ENCODE results near the gene FGD5. TPM values are rescaled to one million over a fixed set of nuclear protein-coding genes. Genes with fewer than 3 reads are reported as not detected.

The FGD5 gene
- total RNA-seq, 1 donor from 2014 or later: 112 TPM

DNA sequence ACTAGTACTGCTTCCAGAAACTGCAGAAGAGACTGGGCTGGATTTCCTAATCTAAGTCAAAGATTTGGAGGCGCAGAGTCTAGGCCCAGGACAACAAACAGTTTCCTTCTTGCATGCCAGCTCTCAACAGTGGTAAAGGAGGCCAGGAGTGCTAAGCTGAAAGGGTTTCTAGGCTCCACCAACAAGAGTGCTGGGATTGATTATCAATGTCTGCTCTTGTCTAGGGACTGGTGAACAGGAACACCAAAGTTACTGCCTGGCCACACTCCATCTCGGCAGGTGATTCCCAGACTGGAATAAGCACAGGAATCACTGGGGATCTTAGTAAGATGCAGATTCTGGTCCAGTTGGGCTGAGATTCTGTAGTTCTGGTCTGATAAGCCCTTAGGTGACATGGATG lies 22.8 kb upstream of the FGD5 start:
- intact Hi-C loops (cut with DNase I): no loop called here
- Histone ChIP-seq H3K4me3 (no peak overlapping the region), H3K27ac (no peak overlapping the region), H3K36me3 (no peaks in the 10 kb centered on the region), H3K9me3 (no peaks in the 10 kb centered on the region), H3K4me1 (peaks cover 0 to 2% of the 10 kb centered on the region in 2 donors), H3K27me3 (no peaks in the 10 kb centered on the region)
- no peak for DNase-seq (ENCODE audit: low spot score in 2 of 2)
- TF ChIP-seq, protein P1, sequence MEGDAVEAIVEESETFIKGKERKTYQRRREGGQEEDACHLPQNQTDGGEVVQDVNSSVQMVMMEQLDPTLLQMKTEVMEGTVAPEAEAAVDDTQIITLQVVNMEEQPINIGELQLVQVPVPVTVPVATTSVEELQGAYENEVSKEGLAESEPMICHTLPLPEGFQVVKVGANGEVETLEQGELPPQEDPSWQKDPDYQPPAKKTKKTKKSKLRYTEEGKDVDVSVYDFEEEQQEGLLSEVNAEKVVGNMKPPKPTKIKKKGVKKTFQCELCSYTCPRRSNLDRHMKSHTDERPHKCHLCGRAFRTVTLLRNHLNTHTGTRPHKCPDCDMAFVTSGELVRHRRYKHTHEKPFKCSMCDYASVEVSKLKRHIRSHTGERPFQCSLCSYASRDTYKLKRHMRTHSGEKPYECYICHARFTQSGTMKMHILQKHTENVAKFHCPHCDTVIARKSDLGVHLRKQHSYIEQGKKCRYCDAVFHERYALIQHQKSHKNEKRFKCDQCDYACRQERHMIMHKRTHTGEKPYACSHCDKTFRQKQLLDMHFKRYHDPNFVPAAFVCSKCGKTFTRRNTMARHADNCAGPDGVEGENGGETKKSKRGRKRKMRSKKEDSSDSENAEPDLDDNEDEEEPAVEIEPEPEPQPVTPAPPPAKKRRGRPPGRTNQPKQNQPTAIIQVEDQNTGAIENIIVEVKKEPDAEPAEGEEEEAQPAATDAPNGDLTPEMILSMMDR (IDR thresholded peaks at IDR 0.05): no peak

DNA sequence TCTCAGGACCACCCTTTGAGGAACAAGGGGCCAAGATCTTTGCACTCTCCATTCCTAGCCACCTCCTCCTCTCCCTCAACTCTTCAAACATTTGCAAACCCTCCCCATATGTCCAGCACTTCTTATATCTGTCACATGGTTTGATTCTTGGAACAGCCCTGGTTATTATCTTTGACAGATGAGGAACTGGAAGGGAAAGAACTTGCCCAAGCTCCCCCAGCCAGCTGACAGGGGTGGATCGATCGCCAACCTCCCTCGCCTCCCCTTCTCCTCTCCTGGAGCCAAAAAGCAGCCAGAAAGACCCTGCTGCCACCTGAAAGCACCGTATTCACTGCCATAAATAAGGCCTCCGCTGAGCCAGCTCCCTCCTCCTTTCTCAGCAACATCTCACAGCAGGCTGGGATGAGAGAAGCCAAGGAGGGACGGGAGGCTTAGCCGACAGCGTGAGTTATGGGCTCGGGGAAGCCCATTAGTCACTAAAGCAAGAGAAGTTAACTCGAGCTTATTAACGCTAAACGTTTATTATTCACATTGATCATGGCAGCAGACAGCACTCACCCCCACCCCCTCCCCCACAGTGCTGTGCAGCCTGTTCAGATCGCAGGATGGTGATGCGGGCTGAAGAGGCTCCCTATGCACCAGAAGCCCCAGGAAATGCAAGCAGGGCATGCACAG lies 22.2 kb upstream of the FGD5 start:
- no peak for DNase-seq (ENCODE audit: low spot score in 2 of 2)
- TF ChIP-seq, protein P1 (IDR thresholded peaks at IDR 0.05): no peak
- H3K36me3 ChIP-seq: no peaks in the 10 kb centered on the region
- H3K4me1 ChIP-seq: peaks cover 0 to 2% of the 10 kb centered on the region in 2 donors
- no peak overlapping the region for H3K27ac ChIP-seq
- H3K27me3 ChIP-seq: no peaks in the 10 kb centered on the region
- H3K4me3 ChIP-seq: no peak overlapping the region
- intact Hi-C loops (cut with DNase I): no loop called here
- no peaks in the 10 kb centered on the region for H3K9me3 ChIP-seq

DNA sequence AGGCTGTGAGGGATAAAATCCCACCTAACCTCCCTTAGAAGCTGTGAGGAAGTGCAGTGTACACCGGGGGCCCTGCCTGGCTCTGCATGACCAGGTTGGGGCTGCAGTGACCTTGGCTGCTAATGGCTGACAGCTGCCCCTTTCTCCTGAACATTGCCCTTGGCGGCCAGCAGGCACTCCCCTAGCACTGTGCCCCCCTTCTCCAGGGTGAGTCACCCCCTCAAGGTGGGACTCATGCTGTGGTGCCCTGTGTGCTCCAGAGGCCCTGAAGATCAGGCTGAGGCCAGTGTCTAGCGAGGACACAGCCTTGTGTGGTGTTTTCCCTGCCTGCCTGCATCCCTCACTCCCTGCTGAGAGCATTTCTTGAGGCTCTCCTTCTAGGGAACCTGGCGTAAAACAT lies 21.0 kb upstream of the FGD5 start:
- TF ChIP-seq, protein P1 (IDR thresholded peaks at IDR 0.05): no peak
- no peak for DNase-seq (ENCODE audit: low spot score in 2 of 2)
- H3K27me3 ChIP-seq: no peaks in the 10 kb centered on the region
- H3K27ac ChIP-seq: no peak overlapping the region
- intact Hi-C loops (cut with DNase I): no loop called here
- no peaks in the 10 kb centered on the region for H3K36me3 ChIP-seq
- no peaks in the 10 kb centered on the region for H3K9me3 ChIP-seq
- peaks cover 0 to 2% of the 10 kb centered on the region in 2 donors for H3K4me1 ChIP-seq
- no peak overlapping the region for H3K4me3 ChIP-seq

GRCh38 chr3:14798231-14798630 lies 20.5 kb upstream of the FGD5 start:
- Histone ChIP-seq H3K9me3 (no peaks in the 10 kb centered on the region), H3K27ac (no peak overlapping the region), H3K27me3 (no peaks in the 10 kb centered on the region), H3K36me3 (no peaks in the 10 kb centered on the region), H3K4me1 (peaks cover 0 to 2% of the 10 kb centered on the region in 2 donors), H3K4me3 (no peak overlapping the region)
- DNase-seq (ENCODE audit: low spot score in 2 of 2): no peak
- TF ChIP-seq, protein P1 (IDR thresholded peaks at IDR 0.05): no peak
- intact Hi-C loops (cut with DNase I): no loop called here

- Histone ChIP-seq H3K9me3 (no peaks in the 10 kb centered on the region), H3K4me3 (no peak overlapping the region), H3K4me1 (no peaks in the 10 kb centered on the region), H3K36me3 (no peaks in the 10 kb centered on the region), H3K27me3 (no peaks in the 10 kb centered on the region), H3K27ac (no peak overlapping the region)
- TF ChIP-seq, protein P1 (IDR thresholded peaks at IDR 0.05): no peak
- intact Hi-C loops (cut with DNase I): no loop called here
- no peak for DNase-seq (ENCODE audit: low spot score in 2 of 2)
Measured at GRCh38 chr3:14799146-14799545, 19.6 kb upstream of the FGD5 start.

DNA sequence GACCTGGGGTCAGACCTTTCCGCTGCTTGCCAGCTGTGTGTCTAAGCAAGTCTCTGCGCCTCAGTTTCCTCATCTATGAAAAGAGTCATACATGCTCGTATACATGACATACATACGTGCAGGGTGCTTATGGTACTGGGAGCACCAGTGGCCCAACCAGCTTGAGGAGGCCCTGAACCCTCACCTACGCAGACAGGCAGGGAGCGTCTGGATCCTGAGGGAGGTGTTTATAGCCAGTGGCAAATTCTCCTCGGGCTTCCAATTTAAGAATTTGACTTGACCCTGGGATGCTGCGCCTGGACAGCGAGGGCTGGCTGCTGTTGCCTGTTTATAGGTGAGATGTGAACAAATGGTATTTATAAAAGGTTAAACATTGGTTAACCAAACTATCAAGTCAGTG lies 17.7 kb upstream of the FGD5 start:
- peak in 1 of 2 donors; percentile 34 for DNase-seq (ENCODE audit: low spot score in 2 of 2)
- no peaks in the 10 kb centered on the region for H3K9me3 ChIP-seq
- TF ChIP-seq, protein P1 (IDR thresholded peaks at IDR 0.05): no peak
- no peaks in the 10 kb centered on the region for H3K4me1 ChIP-seq
- H3K27ac ChIP-seq: no peak overlapping the region
- H3K36me3 ChIP-seq: no peaks in the 10 kb centered on the region
- H3K27me3 ChIP-seq: no peaks in the 10 kb centered on the region
- intact Hi-C loops (cut with DNase I): no loop called here
- H3K4me3 ChIP-seq: no peak overlapping the region

All from ascending aorta (tissue), 2 donors.